ENCODE data around the gene HNRNPF. TPM values are rescaled to one million over a fixed set of nuclear protein-coding genes. Genes with fewer than 3 reads are reported as not detected.

HNRNPF gene
- total RNA-seq, 1 experiment from 2014 or later, result 333 TPM

DNA sequence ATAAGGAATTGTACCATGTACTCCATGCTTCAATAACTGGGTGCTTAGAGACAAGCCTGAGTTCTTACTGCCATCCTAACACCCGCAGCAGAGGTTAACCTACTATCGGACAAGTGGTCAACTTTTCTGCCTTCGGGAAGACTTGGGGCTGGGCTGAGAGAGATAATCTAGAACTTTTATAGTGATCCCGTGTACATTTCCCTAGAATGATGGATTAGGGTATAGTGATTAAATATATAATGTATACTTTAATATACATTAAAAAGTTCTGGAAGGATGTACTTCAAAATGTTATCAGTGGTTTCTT lies 12.2 kb upstream of the HNRNPF start:
- Histone ChIP-seq H3K4me2 (ENCODE audit: low read length) (peak overlapping the region; percentile 76), H3K4me3 (replicated peaks in 1 of 2; ENCODE audit: low read depth in 1 of 2, low read length in 2 of 2) (peak overlapping the region; percentile 41 to 55), H3K79me2 (ENCODE audit: insufficient read depth, low read length) (no peaks in the 10 kb centered on the region), H3K9ac (ENCODE audit: low read length) (peak overlapping the region; percentile 69), H3K4me1 (ENCODE audit: control insufficient read depth in 1 of 2, insufficient read depth in 2 of 2, low read length in 2 of 2) (peaks cover 30 to 44% of the 10 kb centered on the region in 2 experiments), H3K36me3 (ENCODE audit: control insufficient read depth in 1 of 2, insufficient read depth in 2 of 2, low read length in 2 of 2) (no peaks in the 10 kb centered on the region), H3K9me3 (ENCODE audit: control insufficient read depth in 1 of 2, insufficient read depth in 1 of 2, low read depth in 1 of 2, low read length in 2 of 2) (no peaks in the 10 kb centered on the region), H3K27ac (ENCODE audit: low read depth, low read length) (peak overlapping the region; percentile 90), H3K27me3 (ENCODE audit: insufficient read depth, low read length) (no peaks in the 10 kb centered on the region), H2AFZ (ENCODE audit: low read depth, low read length, poor library complexity, severe bottlenecking) (no peak overlapping the region), H4K20me1 (ENCODE audit: insufficient read depth) (no peaks in the 10 kb centered on the region), H3K9me2 (ENCODE audit: insufficient read depth) (no peaks in the 10 kb centered on the region)
- ATAC-seq (peak; percentile 13; the same call in 1 of the 2 replicates), DNase-seq (ENCODE audit: low read depth, low spot score) (no peak)
- ChIA-PET CTCF (no interaction called here), POLR2A (interaction anchor here (1.0 to 1.2 kb wide), 2 partner anchors 15 to 16 kb away, joined by 3 to 4 read pairs; partner anchors contain the start of gene ZNF487), RAD21 (ENCODE audit: low non-redundant PET in 1 of 2, low total read pairs in 2 of 2, uncharacterized antibody in 2 of 2, unreplicated experiment in 2 of 2) (no interaction called here)
- TSS peak; percentile 86 for BruUV-seq (replicated peaks)
- TF ChIP-seq ZBTB33 (IDR thresholded peaks at IDR 0.05; ENCODE audit: extremely low read depth, insufficient replicate concordance, low read length) (no peak), MAX (IDR thresholded peaks at IDR 0.05) (no peak), EGR1 (IDR thresholded peaks at IDR 0.05; ENCODE audit: low read depth) (no peak), ZFX (IDR thresholded peaks at IDR 0.05) (no peak), EZH2phosphoT487 (IDR thresholded peaks at IDR 0.05; ENCODE audit: borderline replicate concordance) (no peak), CBX3 (IDR thresholded peaks at IDR 0.05; ENCODE audit: low read depth) (no peak), CTCF (IDR thresholded peaks at IDR 0.05 in 2 of 3, conservative IDR thresholded peaks at IDR 0.05 in 1 of 3; ENCODE audit: borderline replicate concordance in 1 of 3, insufficient read depth in 1 of 3, low read depth in 2 of 3, low read length in 2 of 3) (no peak), SP1 (IDR thresholded peaks at IDR 0.05; ENCODE audit: low read depth) (no peak), CEBPB (IDR thresholded peaks at IDR 0.05; ENCODE audit: low read depth) (no peak; the same call in 1 of the 2 replicates), ELF1 (IDR thresholded peaks at IDR 0.05; ENCODE audit: borderline replicate concordance, low read depth) (no peak), POLR2A (IDR thresholded peaks at IDR 0.05; ENCODE audit: borderline replicate concordance, extremely low read depth, insufficient read depth, insufficient read length) (no peak), TCF7L2 (IDR thresholded peaks at IDR 0.05; ENCODE audit: borderline replicate concordance, extremely low read depth, insufficient read depth, insufficient read length) (no peak), RAD21 (IDR thresholded peaks at IDR 0.05; ENCODE audit: low read depth) (no peak), YY1 (IDR thresholded peaks at IDR 0.05; ENCODE audit: extremely low read depth, insufficient replicate concordance, low read depth, low read length) (no peak), ATF3 (IDR thresholded peaks at IDR 0.05) (no peak), EZH2 (IDR thresholded peaks at IDR 0.05) (no peak), SIN3A (IDR thresholded peaks at IDR 0.05; ENCODE audit: low read depth) (no peak)
- intact Hi-C loops (cut with micrococcal nuclease), result no loop called here
